DOHH2 (cell line): ENCODE data around the gene SLC12A7.

Experiments used
- H3F3A ChIP-seq: fragments of 200-600 bp; sonication (generic), shearing (Covaris generic); 2 replicates; pipeline ENCODE4 v1.6.0; 2016; ENCODE audit warnings: antibody characterized with exemption, mild to moderate bottlenecking; ENCODE audit not compliant: control insufficient read depth, insufficient read depth
- H3K27ac ChIP-seq: fragments of 200-600 bp; sonication (generic); 2 replicates; pipeline ENCODE4 v1.5.1; 2014; ENCODE audit warnings: low read depth, mild to moderate bottlenecking, low read length, moderate library complexity
- H3K27me3 ChIP-seq: fragments of 200-600 bp; sonication (generic); 2 replicates; pipeline ENCODE4 v1.6.1; 2014; ENCODE audit warnings: mild to moderate bottlenecking, low read length, mixed read lengths; ENCODE audit not compliant: control insufficient read depth
- H3K36me3 ChIP-seq: fragments of 200-600 bp; sonication (generic); 2 replicates; pipeline ENCODE4 v1.6.1; 2014; ENCODE audit warnings: mild to moderate bottlenecking, low read length, moderate library complexity, mixed read lengths; ENCODE audit not compliant: control insufficient read depth
- H3K4me1 ChIP-seq: fragments of 200-600 bp; sonication (generic); 2 replicates; pipeline ENCODE4 v1.6.1; 2014; ENCODE audit warnings: mild to moderate bottlenecking, low read length, mixed read lengths; ENCODE audit not compliant: control insufficient read depth
- H3K4me2 ChIP-seq: fragments of 200-600 bp; sonication (generic); 2 replicates; pipeline ENCODE4 v1.6.0; 2014; ENCODE audit warnings: mild to moderate bottlenecking, low read length, moderate library complexity
- H3K4me3 ChIP-seq: fragments of 200-600 bp; sonication (generic); 2 replicates; pipeline ENCODE4 v1.5.1; 2014; ENCODE audit warnings: mild to moderate bottlenecking, low read length, mixed read lengths
- H3K79me2 ChIP-seq: fragments of 200-600 bp; sonication (generic); 2 replicates; pipeline ENCODE4 v1.6.1; 2014; ENCODE audit warnings: mild to moderate bottlenecking, low read length, mixed read lengths; ENCODE audit not compliant: control insufficient read depth
- H3K9me2 ChIP-seq: fragments of 200-600 bp; sonication (generic); replicated peaks from 2 replicates; pipeline ENCODE4 v1.6.1; 2014; ENCODE audit warnings: mild to moderate bottlenecking, low read length, mixed read lengths; ENCODE audit not compliant: control insufficient read depth
- H3K9me3 ChIP-seq: fragments of 200-600 bp; sonication (generic); 2 replicates; pipeline ENCODE4 v1.6.1; 2014; ENCODE audit warnings: antibody characterized with exemption, low read length, mixed read lengths; ENCODE audit not compliant: control insufficient read depth, insufficient read depth
- H4K20me1 ChIP-seq: fragments of 200-600 bp; sonication (generic); 2 replicates; pipeline ENCODE4 v1.6.0; 2014; ENCODE audit warnings: low read depth, mild to moderate bottlenecking, antibody characterized with exemption, low read length, moderate library complexity; ENCODE audit not compliant: control insufficient read depth, insufficient read depth
- EZH2phosphoT487 ChIP-seq: fragments of 200-600 bp; sonication (generic); IDR thresholded peaks from 2 replicates; pipeline ENCODE4 v1.6.1; 2017; ENCODE audit warnings: borderline replicate concordance, mild to moderate bottlenecking, antibody characterized with exemption, low read length, moderate library complexity, mixed read lengths
- TF ChIP-seq, protein P1 (sequence below): fragments of 200-600 bp; sonication (generic); IDR thresholded peaks from one replicate; pipeline ENCODE4 v1.5.1; 2014; ENCODE audit warnings: antibody characterized with exemption, mild to moderate bottlenecking, low read depth, low read length; ENCODE audit not compliant: poor library complexity, severe bottlenecking

Gene SLC12A7

DNA sequence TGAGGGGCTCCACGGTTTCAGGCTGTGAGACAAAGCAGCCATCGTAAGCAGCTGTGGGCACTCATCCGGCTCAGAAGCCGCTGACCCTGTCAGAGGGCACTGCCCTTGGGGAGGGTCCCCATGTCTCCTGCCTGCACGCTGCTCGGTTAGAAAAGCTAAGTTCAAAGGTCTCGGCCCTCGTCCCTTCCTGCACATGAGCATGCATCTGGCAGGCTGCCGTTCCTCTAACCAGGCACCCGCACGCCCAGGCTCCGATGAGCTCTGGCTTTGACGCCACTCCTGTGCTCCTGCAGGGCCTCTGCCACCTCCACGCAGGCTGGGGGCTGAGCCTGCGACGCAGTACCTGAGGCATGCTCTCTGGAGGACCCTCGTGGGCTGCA is 52.0 kb downstream of the SLC12A7 start:
- H3K27ac ChIP-seq: no peak overlapping the region
- no peak overlapping the region for H3K4me3 ChIP-seq
- H3K4me1 ChIP-seq: no peaks in the 10 kb centered on the region
- H3K79me2 ChIP-seq: no peaks in the 10 kb centered on the region
- TF ChIP-seq, protein P1, sequence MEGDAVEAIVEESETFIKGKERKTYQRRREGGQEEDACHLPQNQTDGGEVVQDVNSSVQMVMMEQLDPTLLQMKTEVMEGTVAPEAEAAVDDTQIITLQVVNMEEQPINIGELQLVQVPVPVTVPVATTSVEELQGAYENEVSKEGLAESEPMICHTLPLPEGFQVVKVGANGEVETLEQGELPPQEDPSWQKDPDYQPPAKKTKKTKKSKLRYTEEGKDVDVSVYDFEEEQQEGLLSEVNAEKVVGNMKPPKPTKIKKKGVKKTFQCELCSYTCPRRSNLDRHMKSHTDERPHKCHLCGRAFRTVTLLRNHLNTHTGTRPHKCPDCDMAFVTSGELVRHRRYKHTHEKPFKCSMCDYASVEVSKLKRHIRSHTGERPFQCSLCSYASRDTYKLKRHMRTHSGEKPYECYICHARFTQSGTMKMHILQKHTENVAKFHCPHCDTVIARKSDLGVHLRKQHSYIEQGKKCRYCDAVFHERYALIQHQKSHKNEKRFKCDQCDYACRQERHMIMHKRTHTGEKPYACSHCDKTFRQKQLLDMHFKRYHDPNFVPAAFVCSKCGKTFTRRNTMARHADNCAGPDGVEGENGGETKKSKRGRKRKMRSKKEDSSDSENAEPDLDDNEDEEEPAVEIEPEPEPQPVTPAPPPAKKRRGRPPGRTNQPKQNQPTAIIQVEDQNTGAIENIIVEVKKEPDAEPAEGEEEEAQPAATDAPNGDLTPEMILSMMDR: no peak
- no peak for TF ChIP-seq EZH2phosphoT487
- no peak overlapping the region for H3K4me2 ChIP-seq
- no peaks in the 10 kb centered on the region for H3K27me3 ChIP-seq
- H3F3A ChIP-seq: no peaks in the 10 kb centered on the region
- H3K9me2 ChIP-seq: no peaks in the 10 kb centered on the region
- no peaks in the 10 kb centered on the region for H3K36me3 ChIP-seq
- no peaks in the 10 kb centered on the region for H4K20me1 ChIP-seq
- no peaks in the 10 kb centered on the region for H3K9me3 ChIP-seq

DNA sequence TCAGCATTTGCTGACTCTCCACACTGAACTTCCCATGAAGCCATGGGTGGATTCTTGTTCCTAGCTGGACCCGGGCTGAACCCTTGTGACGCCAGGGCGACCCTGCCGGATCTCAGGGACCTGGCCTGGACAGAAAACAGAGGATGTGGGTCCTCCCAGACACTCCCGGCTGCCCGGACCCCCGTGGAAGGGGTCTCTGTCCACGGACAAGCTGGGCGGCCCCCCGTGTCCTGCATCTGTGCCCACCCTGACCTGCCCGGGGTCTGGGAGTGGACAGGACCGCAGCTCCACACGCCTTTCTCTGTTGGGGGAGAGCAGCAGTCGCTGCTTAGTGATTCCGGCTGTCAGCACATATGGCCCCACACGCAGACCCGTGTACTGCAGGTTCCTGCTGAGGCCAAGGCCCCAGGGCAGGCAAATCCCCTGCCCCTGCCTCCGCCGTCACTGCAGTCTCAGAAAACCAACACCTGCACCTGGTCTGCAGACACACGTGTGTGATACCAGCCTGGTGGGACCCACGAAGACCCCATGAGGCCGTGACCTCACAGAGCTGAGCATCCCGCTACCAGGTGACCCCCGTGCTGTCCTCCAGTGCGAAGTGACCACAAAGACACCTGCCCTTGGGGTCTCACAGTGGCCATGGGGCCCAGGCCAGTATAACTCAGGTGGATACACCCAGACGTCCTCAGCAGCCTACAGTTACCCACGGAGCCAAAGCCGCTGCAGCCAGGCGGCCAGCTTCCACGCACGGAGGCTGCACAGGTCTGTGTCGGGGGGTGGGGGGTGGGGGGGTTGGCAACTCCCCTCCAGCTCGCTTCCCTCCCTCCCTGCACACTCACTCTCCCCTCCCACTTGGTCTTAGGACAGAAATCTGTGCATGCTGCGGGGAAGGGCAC is 52.6 kb downstream of the SLC12A7 start:
- Histone ChIP-seq H3K27me3 (no peaks in the 10 kb centered on the region), H3K27ac (no peak overlapping the region), H3K4me3 (no peak overlapping the region), H3K9me3 (no peaks in the 10 kb centered on the region), H3K79me2 (no peaks in the 10 kb centered on the region), H3K4me2 (no peak overlapping the region), H3F3A (no peaks in the 10 kb centered on the region), H3K4me1 (no peaks in the 10 kb centered on the region), H3K36me3 (no peaks in the 10 kb centered on the region), H3K9me2 (no peaks in the 10 kb centered on the region), H4K20me1 (no peaks in the 10 kb centered on the region)
- TF ChIP-seq, protein P1: no peak
- no peak for TF ChIP-seq EZH2phosphoT487

DNA sequence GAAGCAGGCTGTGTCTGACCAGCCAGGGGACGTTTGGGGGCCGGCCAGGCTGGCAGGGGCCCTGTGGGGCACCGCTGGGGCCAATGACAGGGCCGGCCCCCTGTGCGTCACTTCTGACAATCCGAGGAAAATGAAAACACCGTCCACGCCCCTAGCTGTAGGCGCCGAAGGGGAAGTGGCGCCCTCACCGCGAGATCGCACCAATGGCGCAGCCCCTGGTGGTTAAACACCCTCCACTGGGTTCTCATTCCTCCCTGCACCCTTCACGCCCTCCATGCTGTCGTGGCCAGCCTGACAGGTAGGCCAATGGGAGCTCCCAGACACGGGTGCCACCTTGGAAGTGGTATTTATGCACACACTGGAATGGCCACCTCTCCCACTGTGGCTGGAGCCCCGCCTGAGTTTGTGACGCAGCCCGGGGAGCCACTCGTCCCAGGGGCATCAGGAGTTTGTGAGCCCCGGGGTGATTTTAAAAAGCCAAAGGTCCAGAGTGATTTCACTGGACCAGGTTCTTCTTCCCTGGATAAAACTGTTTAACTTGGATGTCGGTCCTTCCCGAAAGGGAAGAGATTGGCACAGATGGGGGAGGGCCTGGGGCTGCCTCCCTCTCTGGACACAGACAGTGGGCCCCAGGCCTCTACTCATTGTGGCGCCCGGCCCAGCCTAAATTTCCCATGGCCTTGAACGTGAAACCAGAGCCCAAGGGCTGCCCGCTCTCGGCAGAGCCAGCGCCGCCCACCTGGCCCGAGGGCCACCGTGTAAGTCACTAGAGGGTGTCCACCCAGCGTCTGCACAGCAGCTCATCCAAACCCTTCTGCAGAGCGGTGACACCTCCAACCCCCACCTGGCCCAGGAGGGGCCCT is 53.5 kb downstream of the SLC12A7 start:
- Histone ChIP-seq H3K9me2 (no peaks in the 10 kb centered on the region), H3K4me2 (no peak overlapping the region), H3F3A (no peaks in the 10 kb centered on the region), H3K36me3 (no peaks in the 10 kb centered on the region), H3K27me3 (no peaks in the 10 kb centered on the region), H3K79me2 (no peaks in the 10 kb centered on the region), H3K27ac (no peak overlapping the region), H4K20me1 (no peaks in the 10 kb centered on the region), H3K4me1 (no peaks in the 10 kb centered on the region), H3K4me3 (no peak overlapping the region), H3K9me3 (no peaks in the 10 kb centered on the region)
- TF ChIP-seq EZH2phosphoT487: no peak
- TF ChIP-seq, protein P1: no peak
